HG02798 (cell line): Measurements from ENCODE around the gene PTPRB.

Experiments used
- ATAC-seq: cut with Tn5 transposase; IDR thresholded peaks from one replicate; pipeline ENCODE4 v1.9.1; 2021; ENCODE audit warnings: mild to moderate bottlenecking; ENCODE audit not compliant: unreplicated experiment, poor library complexity

Gene PTPRB

GRCh38 chr12:70637303-70638085 lies at the start of gene PTPRB:
PTPRB (minus strand) TSS chr12:70637429; CDS start chr12:70637395, 34 bp downstream.
- ATAC-seq = no peak

GRCh38 chr12:70686907-70687306 lies 49.7 kb upstream of the PTPRB start:
- no peak for ATAC-seq

- no peak for ATAC-seq
These were observed 49.1 kb upstream of the PTPRB start for GRCh38 chr12:70686299-70686698.

GRCh38 chr12:70683976-70684375 lies 46.7 kb upstream of the PTPRB start:
- ATAC-seq = no peak

- ATAC-seq = no peak
These were observed 34.5 kb upstream of the PTPRB start for GRCh38 chr12:70671698-70672097.

- no peak for ATAC-seq
These were observed 33.7 kb upstream of the PTPRB start for GRCh38 chr12:70670948-70671347.

GRCh38 chr12:70667253-70667652 lies 30.0 kb upstream of the PTPRB start:
- ATAC-seq = no peak

- no peak for ATAC-seq
These were observed 29.1 kb upstream of the PTPRB start for GRCh38 chr12:70666364-70666763.

- no peak for ATAC-seq
These were observed 27.2 kb upstream of the PTPRB start for GRCh38 chr12:70664465-70664881.

GRCh38 chr12:70663838-70664237 lies 26.6 kb upstream of the PTPRB start:
- no peak for ATAC-seq

- no peak for ATAC-seq
These were observed 24.4 kb upstream of the PTPRB start for GRCh38 chr12:70661466-70662161.

GRCh38 chr12:70660620-70661219 lies 23.5 kb upstream of the PTPRB start:
- no peak for ATAC-seq

- no peak for ATAC-seq
These were observed 22.9 kb upstream of the PTPRB start for GRCh38 chr12:70660002-70660604.

GRCh38 chr12:70659077-70659606 lies 21.9 kb upstream of the PTPRB start:
- no peak for ATAC-seq

- ATAC-seq = no peak
These were observed 20.5 kb upstream of the PTPRB start for GRCh38 chr12:70657616-70658286.

- ATAC-seq = no peak
These were observed 15.2 kb upstream of the PTPRB start for GRCh38 chr12:70652451-70652850.

GRCh38 chr12:70648831-70649230 lies 11.6 kb upstream of the PTPRB start:
- no peak for ATAC-seq

- no peak for ATAC-seq
These were observed 11.0 kb upstream of the PTPRB start for GRCh38 chr12:70648191-70648590.

- no peak for ATAC-seq
These were observed 9.6 kb upstream of the PTPRB start for GRCh38 chr12:70646850-70647249.
